RKO (cell line): ENCODE data around the gene KCNIP4.
A peak's percentile ranks its signal among the peaks of the same experiment; 100 is the strongest.

Experiments used
- DNase-seq: peaks from one replicate; pipeline ENCODE4 v3.0.0-alpha.2; 2016; ENCODE audit warnings: low spot score

KCNIP4 gene

DNA sequence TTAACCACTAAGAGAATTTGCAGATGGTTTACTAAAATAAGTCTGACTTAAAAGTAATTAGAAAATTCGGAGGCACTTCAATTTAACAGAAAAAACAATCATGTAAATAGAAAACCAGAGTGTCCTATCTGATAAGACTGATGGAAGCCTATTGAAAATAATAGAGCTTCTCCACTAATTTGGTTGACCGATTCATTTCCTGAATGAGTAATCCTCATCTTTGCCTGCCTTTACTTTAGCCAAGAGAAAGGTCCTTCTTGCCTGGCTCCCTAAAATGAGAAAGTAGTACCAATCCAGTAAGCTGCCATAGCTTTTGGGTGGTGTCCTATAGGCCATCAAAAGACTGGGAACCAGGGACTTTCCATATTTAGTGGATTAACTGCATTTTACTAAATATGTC lies 48.4 kb downstream of the KCNIP4 start:
- peak; percentile 3 for DNase-seq

DNA sequence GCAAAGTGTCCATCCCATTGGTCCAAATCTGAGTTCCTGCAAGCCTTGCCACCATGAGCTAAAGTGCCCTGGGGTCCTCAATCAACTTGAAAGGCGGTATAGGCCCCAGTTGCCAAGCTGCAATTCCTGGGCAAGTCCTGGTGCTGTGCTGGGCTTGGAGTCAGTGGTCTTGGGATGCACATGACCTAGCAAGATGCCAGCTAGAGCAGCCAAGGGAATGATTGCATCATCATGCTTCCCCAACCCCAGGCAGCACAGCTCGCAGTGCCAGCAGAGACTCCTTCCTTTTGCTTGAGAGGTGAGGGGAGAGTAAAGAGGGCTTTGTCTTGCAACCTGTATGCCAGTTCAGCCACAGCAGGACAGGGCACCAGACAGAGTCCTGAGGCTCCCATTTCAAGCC lies 50.5 kb downstream of the KCNIP4 start:
- DNase-seq: no peak

DNA sequence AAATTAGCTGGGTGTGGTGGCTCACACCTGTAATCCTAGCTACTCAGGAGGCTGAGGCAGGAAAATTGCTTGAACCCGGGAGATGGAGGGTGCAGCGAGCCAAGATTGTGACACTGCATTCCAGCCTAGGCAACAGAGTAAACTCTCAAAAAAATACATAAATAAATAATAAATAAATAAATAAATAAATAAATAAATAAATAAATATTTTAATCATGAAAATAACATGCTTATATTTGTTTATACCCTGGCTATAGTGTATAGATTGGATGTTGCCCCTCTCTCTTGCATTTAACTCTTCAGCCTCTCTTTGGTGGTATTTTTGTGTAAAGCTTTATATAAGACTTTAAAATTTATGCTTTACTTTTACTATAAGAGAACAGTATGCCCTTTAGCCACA lies 51.8 kb downstream of the KCNIP4 start:
- no peak for DNase-seq

GRCh38 chr4:21893136-21893535 lies 55.4 kb downstream of the KCNIP4 start:
- no peak for DNase-seq

- DNase-seq: no peak
These were observed 58.3 kb downstream of the KCNIP4 start for GRCh38 chr4:21890231-21890630.

- DNase-seq: peak; percentile 35
These were observed 60.2 kb downstream of the KCNIP4 start for GRCh38 chr4:21888195-21888976.

DNA sequence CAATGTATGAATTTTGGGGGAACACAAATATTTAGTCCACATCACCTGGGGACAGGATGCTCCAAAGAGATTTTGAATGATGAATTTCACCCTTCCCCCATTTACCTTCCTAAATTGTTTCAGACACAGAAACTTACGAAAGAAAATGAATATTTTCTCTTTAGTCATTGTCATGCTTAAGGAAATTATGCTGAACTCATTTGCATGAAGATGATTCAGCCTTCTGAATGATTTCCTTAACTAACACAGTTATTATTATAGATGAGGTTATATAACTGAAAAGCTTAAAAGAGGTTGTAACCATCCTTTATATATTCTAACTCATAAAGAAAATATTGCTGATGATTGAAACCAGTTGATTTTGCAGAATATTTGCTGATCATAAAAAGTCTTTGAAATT lies 61.1 kb downstream of the KCNIP4 start:
- DNase-seq: no peak

DNA sequence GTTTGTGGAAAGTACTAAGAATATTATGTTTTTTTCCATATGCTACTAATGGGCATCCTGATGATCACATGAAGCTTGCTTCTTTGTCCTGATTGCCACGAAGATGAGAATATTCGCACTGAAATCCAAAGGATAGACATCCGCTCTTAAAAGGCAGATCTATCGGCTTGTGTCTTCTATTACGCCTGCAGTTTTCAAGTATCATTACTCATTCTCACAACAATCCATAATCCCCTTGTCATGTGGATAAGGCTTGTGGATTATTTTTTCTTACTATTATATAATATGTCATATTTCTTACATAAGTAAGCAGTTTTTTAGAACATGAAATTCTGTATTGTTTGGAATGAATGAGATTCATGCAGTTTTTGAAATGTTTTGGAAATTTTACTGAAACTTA lies 62.8 kb downstream of the KCNIP4 start:
- no peak for DNase-seq

DNA sequence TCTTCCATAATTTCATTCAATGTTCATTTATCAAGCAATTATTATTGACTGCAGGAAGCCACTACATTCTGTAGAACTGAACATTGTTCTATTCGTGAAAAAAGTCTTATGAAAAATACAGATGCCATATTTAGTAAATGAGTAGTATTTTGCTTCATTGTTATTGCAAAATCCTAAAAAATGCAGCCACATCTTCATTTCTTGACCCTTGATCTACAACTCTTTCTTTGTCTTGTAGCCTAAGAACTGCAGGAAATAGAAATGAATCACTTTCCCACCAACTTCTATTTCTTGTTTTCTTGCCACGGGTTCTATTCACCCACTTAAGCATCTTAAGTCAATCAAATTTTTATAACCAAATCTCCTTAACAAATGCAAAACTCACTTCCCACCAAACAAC lies 63.3 kb downstream of the KCNIP4 start:
- DNase-seq: no peak

DNA sequence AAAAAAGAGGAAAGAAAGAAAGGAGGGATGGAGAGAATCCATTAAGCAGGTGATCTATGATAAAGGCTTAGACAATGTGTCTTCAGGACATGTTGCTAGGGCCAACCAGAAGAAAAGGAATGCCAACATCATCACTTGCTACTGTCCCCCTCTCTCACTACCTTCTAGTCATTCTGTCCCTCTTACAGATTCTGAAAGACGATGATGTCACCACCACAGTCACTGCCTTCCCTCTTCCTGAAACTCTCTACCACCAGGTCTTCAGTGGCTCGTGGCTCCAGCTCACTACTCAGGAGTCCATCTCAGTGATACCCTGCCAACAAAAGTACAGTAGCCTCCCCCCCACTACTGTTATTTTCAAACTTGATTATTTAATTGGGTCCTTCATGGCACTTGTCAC lies 64.0 kb downstream of the KCNIP4 start:
- no peak for DNase-seq

- DNase-seq: peak; percentile 52
These were observed 66.3 kb downstream of the KCNIP4 start for GRCh38 chr4:21882051-21882839.

DNA sequence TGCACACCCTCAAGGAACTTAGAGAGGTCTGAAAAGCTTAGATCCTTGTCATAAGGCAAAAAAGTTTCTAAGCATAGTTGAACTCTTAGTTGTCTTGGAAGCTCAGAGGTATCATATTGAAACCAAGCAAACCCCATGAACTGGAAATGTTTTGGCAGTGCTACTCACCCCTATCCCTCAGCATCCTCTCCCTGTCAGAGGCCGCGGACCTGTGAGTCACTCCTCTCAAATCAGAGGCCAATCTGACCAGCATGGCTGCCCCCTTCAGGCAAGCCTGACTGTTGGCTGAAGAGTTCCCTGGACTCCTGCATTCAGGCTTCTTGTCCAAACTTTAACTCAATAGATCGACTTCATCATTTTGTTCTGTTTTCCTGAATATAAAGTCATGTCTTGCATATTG lies 69.4 kb downstream of the KCNIP4 start:
- DNase-seq: peak; percentile 61

DNA sequence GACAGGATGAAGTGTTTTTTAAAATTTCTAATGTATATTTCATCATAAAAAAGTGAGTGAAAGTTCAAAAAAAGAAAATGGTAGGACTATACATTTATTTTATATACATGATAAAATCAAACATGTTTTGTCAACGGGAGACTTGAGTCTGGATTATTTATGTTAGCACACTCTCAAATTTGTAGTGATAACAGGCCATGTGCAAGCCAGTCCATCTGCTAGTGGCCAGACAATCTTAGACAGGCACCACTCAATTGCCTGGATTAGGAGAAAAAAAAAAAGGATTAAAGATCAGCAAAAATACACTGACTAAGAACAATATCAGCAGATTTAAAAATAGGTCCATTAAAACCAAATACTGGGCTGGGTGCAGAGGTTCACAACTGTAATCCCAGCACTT lies 71.9 kb downstream of the KCNIP4 start:
- DNase-seq: no peak

DNA sequence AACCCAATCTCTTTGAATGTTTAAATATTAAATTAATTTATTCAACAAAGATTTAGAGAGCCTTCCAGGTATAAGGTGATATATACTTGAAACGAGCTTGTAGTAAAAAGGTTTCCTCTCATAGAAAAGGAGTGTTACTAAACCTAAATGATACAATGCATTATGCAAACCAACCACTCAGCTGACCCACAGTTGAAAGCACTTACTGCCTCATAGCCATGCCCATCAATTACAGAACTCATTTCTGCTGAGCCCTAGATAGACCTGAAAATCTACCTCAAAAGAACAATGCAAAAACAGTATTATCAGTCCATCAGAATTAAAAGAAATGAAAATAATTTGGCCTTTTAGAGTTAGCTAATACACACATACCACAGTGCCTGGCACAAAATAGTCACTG lies 75.4 kb downstream of the KCNIP4 start:
- DNase-seq: no peak

DNA sequence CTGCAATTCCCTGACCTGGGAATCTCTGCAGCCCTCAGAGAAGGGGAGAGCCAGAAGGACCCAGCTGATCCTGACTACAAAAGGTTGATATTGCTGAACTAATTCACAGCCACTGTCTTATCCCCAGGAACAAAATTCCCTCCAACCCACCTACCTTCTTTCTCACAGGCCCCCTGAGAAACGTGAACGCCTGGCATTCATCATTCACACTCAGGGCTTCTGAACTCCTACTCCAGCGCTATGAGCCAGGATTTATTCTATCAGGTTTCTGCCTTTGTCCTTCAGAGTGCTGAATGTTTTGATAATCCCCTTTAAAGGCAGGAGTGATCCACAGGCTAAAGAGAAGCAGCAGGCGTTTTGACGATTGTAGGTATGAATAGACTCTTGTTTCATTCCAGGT lies 76.5 kb downstream of the KCNIP4 start:
- DNase-seq: no peak

GRCh38 chr4:21869978-21870745 lies 78.4 kb downstream of the KCNIP4 start:
- DNase-seq: no peak

DNA sequence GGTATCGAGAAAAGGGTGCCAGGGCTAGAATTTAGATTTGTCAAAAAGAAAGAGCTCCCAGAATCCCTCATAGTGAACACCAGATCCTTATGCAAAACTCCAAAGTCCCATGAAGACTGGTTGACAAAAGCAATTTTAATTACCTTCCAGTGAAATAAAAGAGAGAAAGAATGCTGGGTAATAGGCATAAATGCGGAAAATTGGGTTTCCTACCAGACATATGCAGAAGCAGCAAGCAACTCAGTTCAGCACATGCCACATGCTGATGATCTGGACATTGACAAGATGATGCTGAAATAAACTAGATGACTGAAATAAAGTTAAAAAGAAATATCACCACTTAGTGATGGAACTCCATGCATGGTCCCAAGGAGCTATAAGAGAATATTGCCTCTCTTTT lies 83.9 kb downstream of the KCNIP4 start:
- DNase-seq: no peak

GRCh38 chr4:21862917-21863316 lies 85.7 kb downstream of the KCNIP4 start:
- DNase-seq: no peak

DNA sequence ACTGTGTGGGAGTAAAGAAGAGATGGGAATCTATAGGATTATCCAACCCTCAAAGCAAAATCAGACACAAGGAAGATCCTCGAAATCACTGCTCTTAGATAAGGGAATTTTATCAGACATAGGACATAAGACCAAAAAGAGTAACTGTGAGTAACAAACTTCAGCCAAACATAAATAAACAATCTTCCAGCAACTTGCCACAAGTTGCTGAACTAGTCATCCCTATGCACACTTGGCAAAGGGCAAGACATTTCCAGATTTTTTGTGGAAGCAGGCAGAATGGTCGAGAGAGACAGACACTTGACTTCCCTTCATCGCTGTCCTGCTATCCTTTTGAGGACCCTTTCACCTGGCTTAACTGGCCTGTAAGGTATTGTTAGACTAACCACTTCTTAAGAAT lies 89.6 kb downstream of the KCNIP4 start:
- DNase-seq: no peak

DNA sequence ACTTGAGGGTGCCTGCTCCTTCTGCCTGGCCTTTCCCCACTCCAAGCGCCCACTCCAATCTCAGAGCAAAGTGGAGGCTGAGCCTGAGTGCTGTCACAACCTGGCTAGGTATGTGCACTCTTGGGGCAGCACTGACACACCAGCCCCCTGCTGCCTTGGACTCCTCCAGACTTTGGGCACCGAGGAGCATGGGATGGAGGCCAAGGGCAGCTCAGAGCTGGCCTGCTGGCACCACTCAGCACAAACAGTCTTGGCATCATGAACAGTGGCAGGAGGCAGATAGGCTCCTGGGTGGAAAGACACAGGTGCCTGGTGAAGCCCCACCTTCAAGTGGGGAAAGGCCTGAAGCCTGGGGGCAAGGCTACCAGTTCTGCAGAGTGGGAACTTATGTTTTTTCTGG lies 91.8 kb downstream of the KCNIP4 start:
- no peak for DNase-seq

- no peak for DNase-seq
These were observed 92.3 kb downstream of the KCNIP4 start for GRCh38 chr4:21856301-21856700.

DNA sequence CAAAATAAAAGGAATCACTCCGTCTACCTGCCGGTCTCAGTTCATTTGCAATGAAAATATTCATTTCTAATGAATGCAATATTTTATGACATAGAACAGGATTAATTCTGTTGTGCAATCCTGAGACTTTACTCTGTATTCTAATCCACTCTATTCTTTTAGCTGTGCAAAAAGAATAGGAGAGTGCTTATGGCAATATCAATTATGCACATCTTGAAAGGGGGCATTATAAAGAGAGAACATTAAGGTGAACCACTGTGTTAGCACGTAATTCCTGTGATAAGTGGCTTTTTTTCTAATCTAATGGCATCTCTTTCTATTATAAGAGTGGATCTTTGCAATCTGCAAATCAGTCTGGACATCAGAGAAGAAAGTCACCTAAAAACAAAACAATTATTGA lies 99.5 kb downstream of the KCNIP4 start:
- DNase-seq: no peak

DNA sequence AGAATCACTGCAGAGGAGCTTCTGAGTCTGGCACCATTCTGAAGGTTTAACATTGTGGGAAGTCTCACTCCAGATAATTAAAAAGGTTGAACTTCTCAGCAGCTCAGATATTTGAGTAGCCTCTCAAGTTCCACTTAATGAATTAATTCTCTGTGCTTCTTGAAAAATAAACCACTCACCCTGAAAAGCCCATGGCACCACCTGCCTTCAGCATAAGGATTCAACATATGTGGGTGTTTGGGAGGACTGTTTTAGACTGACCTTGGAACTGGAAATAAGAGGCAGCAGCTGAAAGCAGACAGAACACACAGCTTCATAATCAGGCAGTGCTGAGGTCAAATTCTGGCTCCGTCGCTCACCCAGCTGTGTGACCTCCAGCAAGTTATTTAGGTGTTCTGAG lies 100.6 kb downstream of the KCNIP4 start:
- no peak for DNase-seq
